ENCODE data around the gene PEX26. TPM values are rescaled to one million over a fixed set of nuclear protein-coding genes. Genes with fewer than 3 reads are reported as not detected.

The PEX26 gene
- total RNA-seq, 2 donors from 2014 or later = 43.1 to 45.7 TPM

- Histone ChIP-seq H3K4me3 (ENCODE audit: low read length) (no peak overlapping the region), H3K4me1 (ENCODE audit: control insufficient read depth, insufficient read depth, low read length) (no peaks in the 10 kb centered on the region), H3K27me3 (ENCODE audit: control insufficient read depth, insufficient read depth, low read length, poor library complexity, severe bottlenecking) (peaks cover 22% of the 10 kb centered on the region), H3K27ac (ENCODE audit: low read depth, low read length) (no peak overlapping the region), H3K9me3 (ENCODE audit: control insufficient read depth, low read length) (no peaks in the 10 kb centered on the region), H3K9ac (ENCODE audit: extremely low read depth, low read length, poor library complexity, severe bottlenecking) (no peak overlapping the region), H3K36me3 (ENCODE audit: control insufficient read depth, insufficient read depth, low read length) (no peaks in the 10 kb centered on the region)
- no peaks in the 10 kb centered on the region for H3K4me1 Mint-ChIP-seq
- H3K9me3 Mint-ChIP-seq = peaks cover 9% of the 10 kb centered on the region
- WGBS, 2 experiments (ENCODE audit: insufficient coverage in 1 of 2, insufficient read length in 1 of 2) = 92 to 93% methylated on average over 17 to 21 of the region's 23 CpGs
- no peak overlapping the region for H3K4me3 Mint-ChIP-seq
- H3K36me3 Mint-ChIP-seq (ENCODE audit: low read depth) = no peaks in the 10 kb centered on the region
- TF ChIP-seq CTCF (conservative IDR thresholded peaks at IDR 0.05) = no peak
- H3K27ac Mint-ChIP-seq = no peak overlapping the region
- no peak for DNase-seq
- H3K27me3 Mint-ChIP-seq (ENCODE audit: insufficient read depth) = peaks cover 25% of the 10 kb centered on the region
Measured at GRCh38 chr22:18145676-18146388, 68.0 kb downstream of the PEX26 start.

- no peak overlapping the region for H3K27ac ChIP-seq (ENCODE audit: low read depth, low read length)
- H3K9me3 Mint-ChIP-seq = peaks cover 6% of the 10 kb centered on the region
- no peak overlapping the region for H3K9ac ChIP-seq (ENCODE audit: extremely low read depth, low read length, poor library complexity, severe bottlenecking)
- no peak overlapping the region for H3K4me3 ChIP-seq (ENCODE audit: low read length)
- H3K27me3 ChIP-seq (ENCODE audit: control insufficient read depth, insufficient read depth, low read length, poor library complexity, severe bottlenecking) = peaks cover 25% of the 10 kb centered on the region
- H3K27ac Mint-ChIP-seq = no peak overlapping the region
- no peaks in the 10 kb centered on the region for H3K36me3 ChIP-seq (ENCODE audit: control insufficient read depth, insufficient read depth, low read length)
- peaks cover 30% of the 10 kb centered on the region for H3K27me3 Mint-ChIP-seq (ENCODE audit: insufficient read depth)
- no peaks in the 10 kb centered on the region for H3K4me1 Mint-ChIP-seq
- no peaks in the 10 kb centered on the region for H3K4me1 ChIP-seq (ENCODE audit: control insufficient read depth, insufficient read depth, low read length)
- TF ChIP-seq CTCF (conservative IDR thresholded peaks at IDR 0.05) = no peak
- DNase-seq = no peak
- H3K9me3 ChIP-seq (ENCODE audit: control insufficient read depth, low read length) = no peaks in the 10 kb centered on the region
- no peaks in the 10 kb centered on the region for H3K36me3 Mint-ChIP-seq (ENCODE audit: low read depth)
- WGBS, 2 experiments (ENCODE audit: insufficient coverage in 1 of 2, insufficient read length in 1 of 2) = 82 to 94% methylated on average over 2 to 3 of the region's 3 CpGs
- H3K4me3 Mint-ChIP-seq = no peak overlapping the region
Measured at GRCh38 chr22:18146389-18146753, 68.6 kb downstream of the PEX26 start.

GRCh38 chr22:18147791-18148190 lies 70.0 kb downstream of the PEX26 start:
- Mint-ChIP-seq H3K27ac (no peak overlapping the region), H3K36me3 (ENCODE audit: low read depth) (no peaks in the 10 kb centered on the region), H3K4me3 (no peak overlapping the region), H3K9me3 (no peaks in the 10 kb centered on the region), H3K27me3 (ENCODE audit: insufficient read depth) (peaks cover 33% of the 10 kb centered on the region), H3K4me1 (no peaks in the 10 kb centered on the region)
- H3K4me1 ChIP-seq (ENCODE audit: control insufficient read depth, insufficient read depth, low read length) = no peaks in the 10 kb centered on the region
- no peak overlapping the region for H3K4me3 ChIP-seq (ENCODE audit: low read length)
- no peaks in the 10 kb centered on the region for H3K9me3 ChIP-seq (ENCODE audit: control insufficient read depth, low read length)
- H3K36me3 ChIP-seq (ENCODE audit: control insufficient read depth, insufficient read depth, low read length) = no peaks in the 10 kb centered on the region
- DNase-seq = no peak
- no peak overlapping the region for H3K9ac ChIP-seq (ENCODE audit: extremely low read depth, low read length, poor library complexity, severe bottlenecking)
- H3K27ac ChIP-seq (ENCODE audit: low read depth, low read length) = no peak overlapping the region
- H3K27me3 ChIP-seq (ENCODE audit: control insufficient read depth, insufficient read depth, low read length, poor library complexity, severe bottlenecking) = peaks cover 26% of the 10 kb centered on the region
- WGBS, 2 experiments (ENCODE audit: insufficient coverage in 1 of 2, insufficient read length in 1 of 2) = 88 to 93% methylated on average over 4 to 5 of the region's 5 CpGs
- TF ChIP-seq CTCF (conservative IDR thresholded peaks at IDR 0.05) = no peak

All from endodermal cell (in vitro differentiated cells).